ENCODE measurements around the gene RBBP8NL. TPM values are rescaled to one million over a fixed set of nuclear protein-coding genes. Genes with fewer than 3 reads are reported as not detected.

RBBP8NL gene
- total RNA-seq, 1 experiment from 2014 or later = 0.28 TPM

- no peaks in the 10 kb centered on the region for H3K9me3 ChIP-seq (ENCODE audit: control insufficient read depth, low read depth, low read length)
- no peak overlapping the region for H3K4me2 ChIP-seq (ENCODE audit: insufficient read depth, insufficient read length, low read length)
- H4K91ac ChIP-seq (ENCODE audit: insufficient read length, low read depth, low read length) = no peak overlapping the region
- H2BK20ac ChIP-seq (ENCODE audit: low read depth, low read length, poor library complexity, severe bottlenecking) = no peak overlapping the region
- H2BK120ac ChIP-seq (ENCODE audit: low read depth, low read length, poor library complexity, severe bottlenecking) = no peak overlapping the region
- H3K36me3 Mint-ChIP-seq (ENCODE audit: insufficient read depth in 1 of 3, low read depth in 3 of 3) = peaks cover 25 to 40% (median 35%) of the 10 kb centered on the region in 3 experiments; a peak in 6 of 7 replicates
- no peak overlapping the region for H3K23ac ChIP-seq (ENCODE audit: insufficient read length, low read depth, low read length)
- WGBS (ENCODE audit: extremely low coverage, insufficient read length, low lambda C conversion rate) = no CpG with 5 or more reads among the region's 44 CpGs
- H3K9me3 Mint-ChIP-seq = no peaks in the 10 kb centered on the region; a peak in 1 of 5 replicates
- peak overlapping the region in 2 of 3 experiments; percentile 27 to 53; a peak in 2 of 7 replicates for H3K27ac Mint-ChIP-seq
- H4K20me1 ChIP-seq (ENCODE audit: control insufficient read depth, insufficient read depth, insufficient read length) = no peaks in the 10 kb centered on the region
- H3K27me3 ChIP-seq (ENCODE audit: insufficient read depth, low read length) = no peaks in the 10 kb centered on the region
- H3K79me1 ChIP-seq (ENCODE audit: insufficient read depth, low read depth, low read length, poor library complexity, severe bottlenecking) = peaks cover 8% of the 10 kb centered on the region
- no peak overlapping the region for H4K8ac ChIP-seq (replicated peaks; ENCODE audit: insufficient read length, low read depth, low read length)
- no peak overlapping the region for H3T11ph ChIP-seq (ENCODE audit: low read length)
- no peak overlapping the region for H2BK5ac ChIP-seq (ENCODE audit: insufficient read length, low read length)
- no peak overlapping the region for H3K56ac ChIP-seq (ENCODE audit: insufficient read length, low read depth, low read length)
- no peak overlapping the region for H2BK12ac ChIP-seq (ENCODE audit: insufficient read length, low read depth, low read length)
- H2BK15ac ChIP-seq (ENCODE audit: low read depth, low read length) = no peak overlapping the region
- peaks cover 8% of the 10 kb centered on the region for H3K23me2 ChIP-seq (ENCODE audit: insufficient read length, low read depth, low read length, poor library complexity, severe bottlenecking)
- no peak for TF ChIP-seq CTCF (conservative IDR thresholded peaks at IDR 0.05)
- H3K4me3 Mint-ChIP-seq = no peak overlapping the region
- DNase-seq = no peak
- peaks cover 13 to 14% of the 10 kb centered on the region in 2 experiments; a peak in 3 of 4 replicates for H3K4me1 Mint-ChIP-seq
- no peak overlapping the region for H2AFZ ChIP-seq (ENCODE audit: low read length)
- no peak overlapping the region for H2AK5ac ChIP-seq (ENCODE audit: insufficient read length, low read length)
- no peak overlapping the region for H3K18ac ChIP-seq (ENCODE audit: insufficient read length, low read depth, low read length)
- peaks cover 2% of the 10 kb centered on the region; the same call in 1 of the 2 replicates for H3K27me3 Mint-ChIP-seq (ENCODE audit: low read depth)
- H3K79me2 ChIP-seq (ENCODE audit: insufficient read depth, low read length) = peaks cover 6% of the 10 kb centered on the region; the same call in 1 of the 2 replicates
- no peak overlapping the region for H4K5ac ChIP-seq (ENCODE audit: insufficient read length, low read depth, low read length)
- no peak overlapping the region for H3K27ac ChIP-seq (ENCODE audit: insufficient read length, low read depth, low read length)
- no peaks in the 10 kb centered on the region for H3K4me1 ChIP-seq (ENCODE audit: insufficient read depth, low read length)
- no peak overlapping the region for H3K4ac ChIP-seq (ENCODE audit: low read depth, low read length)
- H3K9ac ChIP-seq (ENCODE audit: extremely low read depth, insufficient read length, low read length) = no peak overlapping the region
- H3K14ac ChIP-seq (ENCODE audit: insufficient read depth, low read length) = no peak overlapping the region
Observed at GRCh38 chr20:62391165-62392076, 35.9 kb downstream of the RBBP8NL start.

All from H9 (cell line).